Neural crest cell (in vitro differentiated cells): ENCODE measurements around the gene KCTD13. TPM values are rescaled to one million over a fixed set of nuclear protein-coding genes. Genes with fewer than 3 reads are reported as not detected.

ENCODE experiments used
- DNase-seq: peaks from one replicate; pipeline ENCODE4 v3.0.0; 2021; ENCODE audit warnings: low read depth, mixed read lengths, low spot score
- H3K27ac Mint-ChIP-seq: one replicate; pipeline ENCODE4 v1.8.0; 2021; ENCODE audit warnings: mild to moderate bottlenecking, mixed read lengths; ENCODE audit not compliant: unreplicated experiment
- H3K27me3 Mint-ChIP-seq: 2 replicates; pipeline ENCODE4 v1.8.0; 2021; ENCODE audit warnings: low read depth, mild to moderate bottlenecking, mixed read lengths
- H3K36me3 Mint-ChIP-seq: 2 replicates; pipeline ENCODE4 v1.8.0; 2021; ENCODE audit warnings: low read depth, mild to moderate bottlenecking, mixed read lengths
- H3K4me1 Mint-ChIP-seq: 2 replicates; pipeline ENCODE4 v1.8.0; 2021; ENCODE audit warnings: mixed read lengths
- H3K4me3 Mint-ChIP-seq: one replicate; pipeline ENCODE4 v1.8.0; 2021; ENCODE audit warnings: mild to moderate bottlenecking, mixed read lengths
- H3K9me3 Mint-ChIP-seq: 2 replicates; pipeline ENCODE4 v1.8.0; 2021; ENCODE audit warnings: mixed read lengths
- CTCF ChIP-seq: fragments of 200-600 bp; sonication (generic); conservative IDR thresholded peaks from 2 replicates; pipeline ENCODE4 v1.5.0; 2021; ENCODE audit warnings: antibody characterized with exemption, mild to moderate bottlenecking
- total RNA-seq: library from RNA; stranded (reverse); gene quantifications from 2 replicates; pipeline ENCODE4 v1.2.1, GENCODE V29; 2021

Gene KCTD13
- total RNA-seq, 1 donor from 2014 or later: 24.3 TPM

DNA sequence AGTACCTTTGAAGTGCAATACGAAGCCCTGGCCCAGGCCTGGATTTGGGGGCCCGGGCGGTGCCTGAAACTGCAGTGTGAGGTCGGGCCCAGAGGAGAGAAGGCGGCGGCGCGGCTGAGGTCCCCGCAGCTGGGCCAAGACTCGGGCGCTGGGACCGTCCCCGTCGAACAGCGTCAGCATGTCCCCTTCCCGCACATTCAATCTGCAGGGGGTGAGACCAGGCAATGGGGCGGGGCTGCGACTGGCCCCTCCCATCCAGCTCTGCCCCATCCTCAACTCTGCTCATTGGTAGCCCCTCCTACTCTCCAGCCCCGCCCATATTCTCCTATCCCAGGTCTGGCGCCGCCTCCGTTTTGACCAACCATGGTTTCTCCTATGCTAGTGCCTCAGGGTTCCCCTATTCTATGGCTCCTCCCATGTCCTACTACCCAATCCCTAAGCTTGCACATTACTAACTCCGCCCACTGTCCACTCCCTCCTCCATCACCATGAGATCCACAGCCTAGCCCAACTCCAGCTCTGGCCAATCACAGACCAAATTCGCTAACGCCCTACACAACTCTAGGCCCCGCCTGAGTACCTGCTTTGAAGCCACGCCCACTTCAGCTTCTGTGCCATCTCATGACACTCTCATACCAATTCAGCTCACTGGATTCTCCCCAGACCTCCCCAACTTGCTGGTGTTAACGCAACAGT is 48.6 kb downstream of the KCTD13 start:
- no peak for TF ChIP-seq CTCF
- no peak for DNase-seq
- H3K27me3 Mint-ChIP-seq: peaks cover 57% of the 10 kb centered on the region
- no peak overlapping the region for H3K27ac Mint-ChIP-seq
- peaks cover 5% of the 10 kb centered on the region for H3K4me1 Mint-ChIP-seq
- H3K4me3 Mint-ChIP-seq: peak overlapping the region; percentile 39
- H3K36me3 Mint-ChIP-seq: no peaks in the 10 kb centered on the region
- H3K9me3 Mint-ChIP-seq: peaks cover 4% of the 10 kb centered on the region

- Mint-ChIP-seq H3K4me1 (peaks cover 5% of the 10 kb centered on the region), H3K36me3 (no peaks in the 10 kb centered on the region), H3K27me3 (peaks cover 57% of the 10 kb centered on the region), H3K9me3 (peaks cover 4% of the 10 kb centered on the region), H3K4me3 (no peak overlapping the region), H3K27ac (no peak overlapping the region)
- no peak for TF ChIP-seq CTCF
- no peak for DNase-seq
Observed at GRCh38 chr16:29876594-29877249, 49.3 kb downstream of the KCTD13 start.

DNA sequence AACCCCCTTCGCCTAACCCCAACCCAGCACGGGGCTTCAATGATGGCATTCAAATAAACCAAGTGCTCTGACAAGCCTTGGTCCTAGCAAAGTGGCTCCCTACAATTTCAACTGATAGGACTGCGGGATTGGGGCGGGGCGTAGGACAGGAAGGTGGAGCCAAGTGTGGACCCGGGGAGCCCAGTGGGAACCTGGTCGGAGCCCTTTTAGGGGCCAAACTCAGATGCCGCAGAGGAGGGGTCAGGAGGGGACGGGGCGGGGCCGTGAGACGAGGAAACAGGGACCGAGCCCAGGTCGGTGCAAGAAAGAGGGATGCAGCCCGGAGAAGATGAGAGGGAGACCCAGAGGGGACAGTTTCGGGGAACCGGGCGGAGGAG is 49.8 kb downstream of the KCTD13 start:
- DNase-seq: no peak

DNA sequence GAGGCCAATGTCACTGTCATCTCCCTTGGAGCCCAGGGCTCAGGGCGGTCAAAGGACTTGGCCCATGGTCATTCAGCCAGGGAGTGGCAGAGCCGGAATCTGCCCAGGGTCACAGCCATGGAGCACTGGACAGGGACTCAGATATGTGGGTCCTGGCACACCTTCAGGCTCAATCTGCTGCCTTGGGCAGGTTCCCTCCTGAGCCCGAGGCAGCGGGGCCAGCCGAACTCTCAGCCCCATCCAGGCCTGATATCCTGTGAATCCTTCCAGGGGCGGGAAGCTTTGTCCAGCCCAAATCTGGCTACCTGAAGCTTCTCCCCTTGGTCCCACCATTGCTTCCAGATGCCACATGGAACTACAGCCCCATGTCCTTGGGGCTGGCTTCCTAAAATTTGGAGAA is 50.8 kb downstream of the KCTD13 start:
- H3K9me3 Mint-ChIP-seq: peaks cover 4% of the 10 kb centered on the region
- H3K27ac Mint-ChIP-seq: no peak overlapping the region
- no peaks in the 10 kb centered on the region for H3K36me3 Mint-ChIP-seq
- DNase-seq: no peak
- peaks cover 54% of the 10 kb centered on the region for H3K27me3 Mint-ChIP-seq
- no peak overlapping the region for H3K4me3 Mint-ChIP-seq
- H3K4me1 Mint-ChIP-seq: peaks cover 5% of the 10 kb centered on the region
- no peak for TF ChIP-seq CTCF

More for the DNA sequence above, 49.8 kb downstream of the KCTD13 start:
- peaks cover 5% of the 10 kb centered on the region for H3K4me1 Mint-ChIP-seq
- TF ChIP-seq CTCF: no peak
- H3K9me3 Mint-ChIP-seq: peaks cover 4% of the 10 kb centered on the region
- H3K27ac Mint-ChIP-seq: no peak overlapping the region
- H3K36me3 Mint-ChIP-seq: no peaks in the 10 kb centered on the region
- no peak overlapping the region for H3K4me3 Mint-ChIP-seq
- H3K27me3 Mint-ChIP-seq: peaks cover 57% of the 10 kb centered on the region

DNA sequence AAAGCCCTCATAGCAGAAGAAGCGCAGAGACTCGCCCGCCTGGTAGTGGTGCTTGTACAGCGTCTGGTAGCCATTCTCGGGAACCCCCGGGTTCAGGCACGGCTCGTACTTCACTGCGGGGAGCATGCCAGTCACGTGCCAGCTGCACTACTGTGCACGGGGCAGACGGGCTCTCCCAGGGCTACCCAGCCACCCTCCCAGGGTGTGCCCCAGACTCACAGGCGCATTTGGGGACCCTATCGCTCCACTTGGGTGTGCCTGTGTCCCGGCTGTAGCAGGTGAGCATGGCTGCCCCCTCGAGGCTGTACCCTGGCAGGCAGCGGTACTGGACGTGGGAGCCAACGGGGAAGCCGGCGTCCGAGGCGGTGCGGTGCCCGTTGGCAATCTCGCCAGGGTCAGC is 52.7 kb downstream of the KCTD13 start:
- Mint-ChIP-seq H3K36me3 (no peaks in the 10 kb centered on the region), H3K4me3 (no peak overlapping the region), H3K4me1 (peaks cover 5% of the 10 kb centered on the region), H3K9me3 (peaks cover 4% of the 10 kb centered on the region), H3K27ac (no peak overlapping the region), H3K27me3 (peaks cover 44% of the 10 kb centered on the region)
- TF ChIP-seq CTCF: no peak
- no peak for DNase-seq
